HepG2 (cell line): ENCODE results near the gene SH2D6. TPM values are rescaled to one million over a fixed set of nuclear protein-coding genes. Genes with fewer than 3 reads are reported as not detected.

Experiments used
- ATF1 ChIP-seq: IDR thresholded peaks from 2 replicates; pipeline ENCODE4 v1.6.1; 2016; ENCODE audit warnings: mild to moderate bottlenecking, control low read depth
- FOXA1 ChIP-seq, 2 experiments: fragments of 450-650 bp in 1 of 2; sonication (generic) in 1 of 2; formaldehyde crosslinking in 1 of 2; IDR thresholded peaks; 2 replicates each; pipeline versions ENCODE4 v1.4.0 to v1.6.1; 2016 to 2020; ENCODE audit warnings: missing genetic modification reagents in 1 of 2
- HOXA5 ChIP-seq: sonication (generic); formaldehyde crosslinking; IDR thresholded peaks from 2 replicates; pipeline ENCODE4 v1.4.0; 2020; ENCODE audit warnings: missing genetic modification reagents
- JUND ChIP-seq: sonication (generic); formaldehyde crosslinking; IDR thresholded peaks from 2 replicates; pipeline ENCODE4 v1.8.0; 2022; ENCODE audit warnings: mild to moderate bottlenecking, missing genetic modification reagents
- MAFF ChIP-seq: IDR thresholded peaks from 2 replicates; pipeline ENCODE4 v1.6.1; 2011; ENCODE audit warnings: low read depth, low read length, improper control_type of control experiment
- MIXL1 ChIP-seq: IDR thresholded peaks from 2 replicates; pipeline ENCODE4 v1.6.1; 2016
- NFIC ChIP-seq: IDR thresholded peaks from 2 replicates; pipeline ENCODE4 v1.6.1; 2012; ENCODE audit warnings: mild to moderate bottlenecking, low read length, inconsistent platforms
- RAD21 ChIP-seq: fragments of 450-650 bp; formaldehyde crosslinking; IDR thresholded peaks from 2 replicates; pipeline ENCODE4 v1.5.0; 2020; ENCODE audit warnings: mild to moderate bottlenecking
- U2AF1 ChIP-seq: fragments of 200-400 bp; formaldehyde crosslinking; optimal IDR thresholded peaks from 2 replicates; pipeline ENCODE3; 2017; ENCODE audit warnings: mild to moderate bottlenecking, low read depth, low read length
- YY1 ChIP-seq: IDR thresholded peaks from 2 replicates; pipeline ENCODE4 v1.6.1; 2011; ENCODE audit warnings: low read length, low read depth, moderate library complexity, mild to moderate bottlenecking; ENCODE audit not compliant: insufficient read depth, insufficient replicate concordance
- ZNF34 ChIP-seq: sonication (generic); formaldehyde crosslinking; IDR thresholded peaks from 2 replicates; pipeline ENCODE4 v1.4.0; 2020; ENCODE audit warnings: mild to moderate bottlenecking, missing genetic modification reagents, borderline replicate concordance
- ZNF598 ChIP-seq: sonication (generic); formaldehyde crosslinking; IDR thresholded peaks from 2 replicates; pipeline ENCODE4 v1.5.1; 2020; ENCODE audit warnings: mild to moderate bottlenecking, missing genetic modification reagents, borderline replicate concordance
- ZNF709 ChIP-seq: sonication (generic); formaldehyde crosslinking; IDR thresholded peaks from 2 replicates; pipeline ENCODE4 v1.5.0; 2020; ENCODE audit warnings: mild to moderate bottlenecking, missing genetic modification reagents
- ZNF883 ChIP-seq: sonication (generic); formaldehyde crosslinking; IDR thresholded peaks from 2 replicates; pipeline ENCODE4 v1.5.1; 2020; ENCODE audit warnings: mild to moderate bottlenecking, missing genetic modification reagents; ENCODE audit errors: not compliant biosample characterization
- polyA plus RNA-seq, 8 experiments: library from polyadenylated mRNA; depleted of rRNA in 3 of 8; stranded (reverse) in 7 of 8; unstranded in 1 of 8; fragments of >200 nt; fragmentation: Illumina TruSeq in 4 of 8; extraction: Trizol in 4 of 8; gene quantifications; 2 replicates each; pipeline versions ENCODE4 v1.2.1 to v1.2.3, GENCODE V29; 2011 to 2016; ENCODE audit warnings: low read depth in 4 of 8, missing spikeins in 1 of 8, mixed read lengths in 1 of 8; ENCODE audit not compliant: insufficient read depth in 1 of 8
- total RNA-seq, 5 experiments: library from RNA; depleted of rRNA; stranded (reverse); fragments of >200 nt; fragmentation: Illumina TruSeq; extraction: Trizol; gene quantifications; 2 replicates each; pipeline ENCODE4 v1.2.3, GENCODE V29; 2016; ENCODE audit warnings: low read depth in 1 of 5
- TF ChIP-seq, protein P1 (sequence below): sonication (generic); formaldehyde crosslinking; IDR thresholded peaks from 2 replicates; pipeline ENCODE4 v1.5.0; 2020; ENCODE audit warnings: mild to moderate bottlenecking, missing genetic modification reagents, borderline replicate concordance
- TF ChIP-seq, protein P2 (sequence below): sonication (generic); formaldehyde crosslinking; IDR thresholded peaks from 2 replicates; pipeline ENCODE4 v1.4.0; 2020; ENCODE audit warnings: missing genetic modification reagents, mild to moderate bottlenecking, borderline replicate concordance

The SH2D6 gene
- total and polyA plus RNA-seq, 2 of the 13 experiments (the other 11 are each of a cell fraction or from before 2014, with no cell fraction given) = 0.11 to 0.26 TPM

DNA sequence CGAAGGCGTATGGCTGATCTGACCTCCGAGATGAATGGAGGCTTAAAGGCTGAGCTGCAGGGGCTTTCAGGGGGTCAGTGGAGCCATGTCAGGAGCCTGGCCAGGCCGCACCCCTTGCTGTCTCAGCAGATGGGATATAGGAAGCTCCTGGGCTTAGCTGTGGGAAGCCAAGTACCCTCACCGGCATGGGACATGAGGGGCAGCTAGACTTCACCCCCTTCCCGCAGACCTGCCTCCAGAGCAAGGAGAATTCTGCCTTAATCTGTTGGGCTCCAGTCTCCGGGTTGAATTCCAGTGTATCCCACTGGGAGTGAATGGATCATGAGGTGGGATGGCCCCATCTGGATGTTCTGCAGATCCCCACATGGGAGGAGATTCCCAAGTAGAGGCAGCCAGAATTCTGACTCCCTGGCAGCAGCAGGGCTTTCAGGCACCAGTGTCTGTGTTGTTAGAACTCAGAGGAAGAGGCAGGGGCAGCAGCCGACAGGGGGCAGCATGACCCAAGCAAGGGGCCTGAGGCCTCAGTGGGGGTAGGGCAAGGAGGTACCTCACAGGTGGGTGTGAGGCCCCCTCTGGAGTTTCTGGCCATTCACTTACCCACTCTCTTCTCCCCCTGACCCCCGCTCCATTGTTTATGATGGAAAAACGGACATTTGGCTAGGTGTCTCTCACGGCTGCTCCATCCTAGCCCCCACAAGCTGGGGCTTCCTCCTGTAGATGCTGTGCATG is 27.4 kb upstream of the SH2D6 start (continued):
- TF ChIP-seq, protein P1, sequence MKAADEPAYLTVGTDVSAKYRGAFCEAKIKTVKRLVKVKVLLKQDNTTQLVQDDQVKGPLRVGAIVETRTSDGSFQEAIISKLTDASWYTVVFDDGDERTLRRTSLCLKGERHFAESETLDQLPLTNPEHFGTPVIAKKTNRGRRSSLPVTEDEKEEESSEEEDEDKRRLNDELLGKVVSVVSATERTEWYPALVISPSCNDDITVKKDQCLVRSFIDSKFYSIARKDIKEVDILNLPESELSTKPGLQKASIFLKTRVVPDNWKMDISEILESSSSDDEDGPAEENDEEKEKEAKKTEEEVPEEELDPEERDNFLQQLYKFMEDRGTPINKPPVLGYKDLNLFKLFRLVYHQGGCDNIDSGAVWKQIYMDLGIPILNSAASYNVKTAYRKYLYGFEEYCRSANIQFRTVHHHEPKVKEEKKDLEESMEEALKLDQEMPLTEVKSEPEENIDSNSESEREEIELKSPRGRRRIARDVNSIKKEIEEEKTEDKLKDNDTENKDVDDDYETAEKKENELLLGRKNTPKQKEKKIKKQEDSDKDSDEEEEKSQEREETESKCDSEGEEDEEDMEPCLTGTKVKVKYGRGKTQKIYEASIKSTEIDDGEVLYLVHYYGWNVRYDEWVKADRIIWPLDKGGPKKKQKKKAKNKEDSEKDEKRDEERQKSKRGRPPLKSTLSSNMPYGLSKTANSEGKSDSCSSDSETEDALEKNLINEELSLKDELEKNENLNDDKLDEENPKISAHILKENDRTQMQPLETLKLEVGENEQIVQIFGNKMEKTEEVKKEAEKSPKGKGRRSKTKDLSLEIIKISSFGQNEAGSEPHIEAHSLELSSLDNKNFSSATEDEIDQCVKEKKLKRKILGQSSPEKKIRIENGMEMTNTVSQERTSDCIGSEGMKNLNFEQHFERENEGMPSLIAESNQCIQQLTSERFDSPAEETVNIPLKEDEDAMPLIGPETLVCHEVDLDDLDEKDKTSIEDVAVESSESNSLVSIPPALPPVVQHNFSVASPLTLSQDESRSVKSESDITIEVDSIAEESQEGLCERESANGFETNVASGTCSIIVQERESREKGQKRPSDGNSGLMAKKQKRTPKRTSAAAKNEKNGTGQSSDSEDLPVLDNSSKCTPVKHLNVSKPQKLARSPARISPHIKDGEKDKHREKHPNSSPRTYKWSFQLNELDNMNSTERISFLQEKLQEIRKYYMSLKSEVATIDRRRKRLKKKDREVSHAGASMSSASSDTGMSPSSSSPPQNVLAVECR (CRISPR knock-in tag) = peak; percentile 59; the same call in 1 of the 2 replicates
- no peak for TF ChIP-seq ZNF34
- peak; percentile 98 for TF ChIP-seq RAD21 (CRISPR knock-in tag)
- no peak for TF ChIP-seq ATF1 (CRISPR knock-in tag)
- TF ChIP-seq, protein P2, sequence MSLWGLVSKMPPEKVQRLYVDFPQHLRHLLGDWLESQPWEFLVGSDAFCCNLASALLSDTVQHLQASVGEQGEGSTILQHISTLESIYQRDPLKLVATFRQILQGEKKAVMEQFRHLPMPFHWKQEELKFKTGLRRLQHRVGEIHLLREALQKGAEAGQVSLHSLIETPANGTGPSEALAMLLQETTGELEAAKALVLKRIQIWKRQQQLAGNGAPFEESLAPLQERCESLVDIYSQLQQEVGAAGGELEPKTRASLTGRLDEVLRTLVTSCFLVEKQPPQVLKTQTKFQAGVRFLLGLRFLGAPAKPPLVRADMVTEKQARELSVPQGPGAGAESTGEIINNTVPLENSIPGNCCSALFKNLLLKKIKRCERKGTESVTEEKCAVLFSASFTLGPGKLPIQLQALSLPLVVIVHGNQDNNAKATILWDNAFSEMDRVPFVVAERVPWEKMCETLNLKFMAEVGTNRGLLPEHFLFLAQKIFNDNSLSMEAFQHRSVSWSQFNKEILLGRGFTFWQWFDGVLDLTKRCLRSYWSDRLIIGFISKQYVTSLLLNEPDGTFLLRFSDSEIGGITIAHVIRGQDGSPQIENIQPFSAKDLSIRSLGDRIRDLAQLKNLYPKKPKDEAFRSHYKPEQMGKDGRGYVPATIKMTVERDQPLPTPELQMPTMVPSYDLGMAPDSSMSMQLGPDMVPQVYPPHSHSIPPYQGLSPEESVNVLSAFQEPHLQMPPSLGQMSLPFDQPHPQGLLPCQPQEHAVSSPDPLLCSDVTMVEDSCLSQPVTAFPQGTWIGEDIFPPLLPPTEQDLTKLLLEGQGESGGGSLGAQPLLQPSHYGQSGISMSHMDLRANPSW (CRISPR knock-in tag) = no peak
- TF ChIP-seq MAFF = no peak
- TF ChIP-seq MIXL1 (CRISPR knock-in tag) = 0 out of 2 replicates have a peak, but pooled peaks have one; percentile 37
- no peak for TF ChIP-seq FOXA1 (IDR thresholded peaks at IDR 0.05)
- TF ChIP-seq FOXA1 (CRISPR knock-in tag; IDR thresholded peaks at IDR 0.05) = peak; percentile 37; the same call in 1 of the 2 replicates
- peak; percentile 17; the same call in 1 of the 2 replicates for TF ChIP-seq HOXA5 (CRISPR knock-in tag)
- TF ChIP-seq ZNF598 = no peak; the same call in 1 of the 2 replicates
- TF ChIP-seq U2AF1 = no peak
- no peak for TF ChIP-seq ZNF709 (CRISPR knock-in tag)
- no peak for TF ChIP-seq JUND (CRISPR knock-in tag)
- no peak for TF ChIP-seq NFIC
- TF ChIP-seq YY1 = peak; percentile 45
- TF ChIP-seq ZNF883 = no peak
